C1 segment of cervical spinal cord (tissue), 14 donors: Measurements from ENCODE around the gene HNRNPA0.

ENCODE experiments used
- DNase-seq, 14 donors: peaks; one replicate each; lab custom pipeline; 2025; lab: John Stamatoyannopoulos, UW

The HNRNPA0 gene

GRCh38 chr5:137754961-137755762 is 999 bp upstream of the HNRNPA0 start:
- DNase-seq: no peak

- peak in 5 of 14 donors; percentile 51 to 82 (median 63) for DNase-seq
Observed at GRCh38 chr5:137753691-137754187, 424 bp downstream of the HNRNPA0 start.

DNA sequence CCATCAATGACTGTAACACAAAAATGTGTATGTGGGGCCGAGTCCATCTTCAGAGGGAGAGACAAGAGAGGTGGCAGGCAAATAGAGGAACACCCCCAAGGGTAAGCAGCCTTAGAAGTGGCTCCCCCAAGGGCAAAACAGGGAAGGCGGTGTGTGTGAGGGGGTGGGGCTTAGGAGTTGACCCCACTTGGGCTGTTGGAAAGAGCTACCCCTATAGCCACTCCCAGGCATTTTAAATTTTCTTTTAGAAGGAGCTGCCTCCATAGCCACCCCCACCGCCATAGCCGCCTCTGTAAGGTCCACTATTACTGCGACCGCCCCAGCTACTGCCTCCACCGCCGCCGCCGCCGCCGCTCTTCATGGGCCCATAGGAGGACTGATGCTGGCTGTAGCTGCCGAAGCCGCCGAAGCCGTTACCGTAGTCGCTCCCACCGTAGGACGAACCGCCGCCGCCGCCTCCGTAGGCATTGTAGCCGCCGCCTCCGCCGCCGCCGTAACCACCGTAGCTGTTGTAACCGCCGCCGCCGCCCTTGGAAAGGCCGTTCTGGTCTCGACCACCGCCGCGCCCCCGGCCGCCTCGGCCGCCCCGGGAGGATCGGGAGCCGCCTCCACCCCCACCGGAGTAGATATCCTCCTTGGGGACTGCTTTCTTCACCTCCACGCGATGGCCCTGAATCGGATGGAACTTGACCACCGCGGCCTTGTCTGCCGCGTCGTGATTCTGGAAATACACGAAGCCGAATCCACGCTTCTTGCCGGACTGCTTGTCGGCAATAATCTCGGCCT is 1.1 kb downstream of the HNRNPA0 start:
- DNase-seq: peak in 5 of 14 donors; percentile 10 to 44 (median 28)

GRCh38 chr5:137751869-137752491 is 2.2 kb downstream of the HNRNPA0 start:
- DNase-seq: peak in 2 of 14 donors; percentile 4 to 34

- DNase-seq: no peak
Observed at GRCh38 chr5:137750436-137750835, 3.7 kb downstream of the HNRNPA0 start.

- DNase-seq: no peak
Observed at GRCh38 chr5:137747848-137748247, 6.3 kb downstream of the HNRNPA0 start.

- peak in 4 of 14 donors; percentile 2 to 73 (median 7) for DNase-seq
Observed at GRCh38 chr5:137743031-137743640, 11.0 kb downstream of the HNRNPA0 start.

GRCh38 chr5:137741718-137742117 is 12.4 kb downstream of the HNRNPA0 start:
- DNase-seq: no peak

DNA sequence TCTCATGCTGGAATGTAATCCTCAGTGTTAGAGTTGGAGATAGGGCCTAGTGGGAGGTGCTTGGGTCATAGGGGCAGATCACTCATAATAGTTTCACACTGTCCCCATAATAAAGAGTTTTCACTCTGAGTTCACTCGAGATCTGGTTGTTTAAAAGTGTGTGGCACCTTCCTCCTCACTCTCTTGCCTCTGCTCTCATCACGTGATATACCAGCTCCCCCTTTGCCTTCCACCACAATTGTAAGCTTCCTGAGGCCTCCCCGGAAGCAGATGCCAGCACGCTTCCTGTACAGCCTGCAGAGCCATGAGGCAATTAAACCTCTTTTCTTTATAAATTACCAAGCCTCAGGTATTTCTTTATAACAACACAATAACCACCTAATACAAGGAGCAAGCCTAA is 14.4 kb downstream of the HNRNPA0 start:
- no peak for DNase-seq

DNA sequence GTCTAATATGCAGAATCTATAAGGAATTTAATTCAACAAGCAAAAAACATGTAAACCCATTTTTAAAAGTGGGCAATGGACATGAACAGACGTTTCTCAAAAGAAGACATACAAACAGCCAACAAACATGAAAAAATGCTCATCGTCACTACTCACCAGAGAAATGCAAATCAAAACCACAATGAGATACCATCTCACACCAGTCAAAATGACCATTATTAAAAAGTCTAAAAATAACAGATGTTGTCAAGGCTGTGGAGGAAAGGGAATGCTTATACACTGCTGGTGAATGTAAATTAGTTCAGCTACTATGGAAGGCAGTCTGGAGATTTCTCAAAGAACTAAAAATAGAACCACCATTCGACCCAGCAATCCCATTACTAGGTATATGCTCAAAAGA is 15.2 kb downstream of the HNRNPA0 start:
- DNase-seq: no peak

DNA sequence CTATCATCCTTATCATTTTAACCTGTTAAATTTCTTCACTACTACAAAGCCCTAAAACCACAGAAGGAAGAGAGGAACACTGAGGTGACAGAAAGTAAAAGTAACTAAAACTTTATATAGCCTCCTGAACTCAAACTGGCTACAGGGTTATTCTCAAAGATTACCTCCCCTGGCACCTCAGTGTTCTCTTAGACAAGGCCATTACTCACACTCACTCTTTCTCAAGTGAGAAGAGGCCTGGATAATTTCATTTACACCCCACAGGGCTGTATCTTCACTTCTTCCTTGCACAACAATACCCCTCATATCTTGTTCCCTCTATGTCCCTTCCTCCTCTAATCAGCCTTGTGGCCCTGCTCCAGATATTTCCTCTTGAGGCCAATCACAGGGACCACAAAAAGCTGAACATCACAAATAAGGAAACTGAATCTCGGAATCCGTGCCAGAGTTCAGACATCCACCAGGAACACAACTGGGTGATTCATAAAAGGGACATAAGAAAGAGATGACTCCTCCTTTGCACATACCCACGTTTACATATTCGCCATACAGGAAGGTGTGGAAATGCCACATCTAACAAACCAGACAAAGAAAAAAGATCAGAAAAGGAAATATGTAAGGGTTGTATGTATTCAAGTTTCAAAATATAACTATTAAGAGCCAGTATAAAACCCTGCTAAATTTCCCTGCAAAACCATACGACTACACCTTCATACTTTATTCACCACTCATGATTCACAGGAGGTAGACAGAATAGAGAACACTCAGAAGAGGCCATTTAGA is 16.6 kb downstream of the HNRNPA0 start:
- no peak for DNase-seq

DNA sequence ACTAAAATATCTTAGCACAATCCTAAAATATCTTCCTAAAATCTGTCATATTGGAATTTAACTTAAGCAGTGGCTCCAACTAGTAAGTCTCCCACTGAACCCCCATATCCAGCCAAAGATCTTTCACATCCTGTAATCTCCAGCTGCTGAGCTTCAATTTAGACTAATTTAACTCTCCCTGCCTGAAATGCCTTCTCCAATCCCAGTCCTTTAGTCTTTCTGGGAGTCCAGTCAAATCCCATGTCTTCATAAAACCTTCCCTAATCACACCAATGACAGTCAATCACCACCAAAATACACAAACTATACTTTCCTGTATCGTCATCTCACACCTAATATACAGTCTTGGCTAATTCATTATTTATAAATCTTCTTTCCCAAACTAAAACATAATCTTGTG is 17.7 kb downstream of the HNRNPA0 start:
- DNase-seq: no peak

DNA sequence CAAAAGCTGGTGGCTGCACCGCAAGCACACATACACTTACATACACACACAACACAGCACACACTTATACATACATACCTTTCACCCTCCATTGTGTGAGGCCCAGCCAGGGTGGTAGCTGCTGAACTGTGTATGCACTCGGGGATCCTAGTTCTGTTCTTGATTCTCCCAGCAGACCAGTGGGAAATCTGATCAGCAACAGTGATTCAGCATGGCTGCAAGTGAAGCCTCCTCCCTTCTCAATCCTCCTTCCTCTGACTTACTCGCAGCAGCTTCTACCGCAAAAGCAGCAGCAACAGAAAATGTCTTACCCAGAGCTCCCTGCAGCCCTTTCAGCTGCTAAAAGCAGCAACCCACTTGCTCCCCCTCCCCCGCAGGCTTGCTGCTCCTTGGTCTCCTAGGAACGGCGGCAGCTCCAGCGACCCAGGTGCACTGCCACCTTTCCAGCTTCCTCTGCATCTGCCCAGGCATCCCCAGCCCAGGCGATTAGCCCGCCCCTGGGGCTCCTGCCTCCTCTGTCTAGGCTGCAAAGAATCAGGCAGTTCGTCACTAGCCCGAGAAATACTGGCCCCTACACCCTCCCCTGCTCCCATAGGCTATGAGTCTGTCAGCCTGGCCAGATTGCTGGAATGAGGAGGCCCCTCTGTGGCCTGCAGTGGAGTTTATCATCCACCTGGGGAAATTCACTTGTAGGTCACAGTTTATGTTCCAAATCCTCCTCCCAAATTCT is 18.4 kb downstream of the HNRNPA0 start, which contains the start of gene KLHL3:
Gene KLHL3, minus strand, starts transcription at position 535 of the 730 bp plus-strand sequence. Its CDS starts 443 bp downstream, at position 92.
- peak in 8 of 14 donors; percentile 7 to 92 (median 20) for DNase-seq

DNA sequence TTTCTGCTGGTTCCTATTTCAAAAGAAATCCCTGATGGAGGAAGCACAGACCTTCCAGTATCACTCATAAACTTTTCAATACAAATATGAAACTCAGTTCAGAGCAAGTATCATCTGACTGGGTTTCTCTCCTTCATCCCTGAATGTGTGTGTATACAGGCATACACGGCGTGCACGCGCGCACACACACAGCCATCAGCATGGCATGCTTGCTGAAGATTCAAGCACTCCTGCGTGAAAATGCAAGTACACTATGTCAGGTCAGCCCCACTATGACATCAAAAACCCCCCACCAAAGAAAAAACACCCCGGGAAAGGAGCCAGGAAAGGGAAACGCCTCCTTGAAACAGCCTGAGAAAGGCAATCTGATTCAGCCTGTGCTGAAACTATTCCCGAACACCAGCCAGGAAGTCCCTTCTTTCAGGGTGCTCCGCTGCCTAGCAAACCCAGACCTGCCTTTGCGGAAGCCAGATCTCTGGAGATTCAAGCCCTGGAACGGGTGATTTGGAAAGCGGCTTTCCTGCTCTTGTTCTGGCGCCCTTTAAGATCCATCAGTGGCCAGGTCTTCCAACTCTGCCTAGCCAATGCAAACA is 19.1 kb downstream of the HNRNPA0 start:
- DNase-seq: peak in 7 of 14 donors; percentile 7 to 81 (median 17)

DNA sequence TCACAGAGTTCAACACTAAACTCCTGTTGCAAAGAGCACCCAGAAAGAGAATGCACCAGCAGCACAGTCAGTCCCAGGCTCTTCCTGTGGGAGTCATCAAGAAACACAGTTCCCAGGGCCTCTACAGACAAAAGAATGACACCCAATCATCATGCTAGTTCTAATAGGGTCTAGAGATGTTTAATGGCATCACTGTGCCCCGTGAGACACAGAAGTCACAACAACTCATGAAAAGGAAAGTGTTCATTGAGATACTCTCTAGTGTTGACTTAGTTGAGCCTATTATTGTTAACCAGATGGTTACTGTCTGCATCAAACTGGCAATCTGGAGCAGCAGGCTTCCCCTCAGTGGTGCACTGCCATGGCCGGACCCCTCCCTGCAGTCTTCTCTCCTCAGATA is 19.8 kb downstream of the HNRNPA0 start:
- DNase-seq: peak in 1 of 14 donors; percentile 50

DNA sequence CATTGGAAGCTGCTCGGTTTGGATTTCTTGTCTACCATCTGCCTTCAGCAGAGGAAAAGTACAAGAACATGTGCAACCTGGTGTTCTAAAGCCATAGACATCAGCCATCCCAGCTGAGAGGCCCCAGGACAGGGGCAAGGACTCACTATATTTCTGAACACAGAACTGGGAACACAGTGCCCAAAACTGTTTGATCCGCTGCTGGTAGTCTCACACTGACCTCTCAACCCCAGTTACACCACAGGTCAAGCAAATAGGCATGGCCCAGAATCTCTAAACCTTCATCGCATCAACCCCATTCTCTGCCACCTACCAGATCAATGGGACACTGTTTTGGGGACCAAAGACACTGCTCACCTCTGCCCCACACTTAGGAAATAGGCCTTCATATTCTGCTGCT is 20.2 kb downstream of the HNRNPA0 start:
- DNase-seq: no peak

DNA sequence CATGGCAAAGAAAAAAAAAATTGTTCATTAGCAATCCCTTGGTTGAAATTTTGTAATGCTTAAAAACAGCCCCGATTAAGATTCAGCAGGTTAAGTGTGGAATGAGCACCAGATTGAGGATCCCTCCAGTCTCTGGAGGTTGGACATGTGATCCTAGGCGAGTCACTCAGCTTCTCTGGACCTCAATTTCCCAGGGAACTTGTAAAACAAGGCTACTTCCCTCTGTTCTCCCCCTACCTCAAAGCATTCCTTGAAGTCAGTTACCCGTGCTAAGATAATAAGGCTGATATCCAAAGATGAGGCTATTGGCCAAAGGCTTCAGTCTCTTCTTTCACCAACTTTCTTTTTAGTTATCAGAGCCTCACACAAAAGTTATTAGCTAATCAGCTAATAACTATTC is 21.2 kb downstream of the HNRNPA0 start:
- no peak for DNase-seq

DNA sequence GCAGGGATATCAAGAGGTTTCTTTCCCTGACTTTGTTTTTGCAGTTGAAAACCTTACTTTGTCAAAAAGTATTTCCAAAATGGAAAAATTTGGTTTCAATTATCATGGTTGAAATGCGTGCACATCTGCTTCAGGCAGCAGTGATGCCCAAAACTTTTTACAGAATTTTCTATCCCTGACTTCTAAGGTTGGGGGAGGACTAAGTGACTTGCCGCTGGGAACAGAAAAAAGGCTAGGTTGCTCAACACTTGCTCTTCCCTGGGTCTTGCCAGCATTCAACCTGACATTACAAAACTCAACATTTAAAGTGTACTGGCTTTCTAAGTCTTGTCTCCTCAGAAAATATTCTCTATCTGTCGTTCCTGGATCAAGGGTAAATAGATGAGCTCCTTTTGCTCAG is 23.0 kb downstream of the HNRNPA0 start:
- no peak for DNase-seq

- no peak for DNase-seq
Observed at GRCh38 chr5:137730336-137730735, 23.8 kb downstream of the HNRNPA0 start.

- DNase-seq: no peak
Observed at GRCh38 chr5:137728048-137728447, 26.1 kb downstream of the HNRNPA0 start.
